Right ventricle myocardium inferior (tissue), 1 donor: ENCODE data around the gene SCAP. TPM values are rescaled to one million over a fixed set of nuclear protein-coding genes. Genes with fewer than 3 reads are reported as not detected.
"Not testable (repeated sequence)": the region's sequence is repeated elsewhere in the genome, so short reads cannot be mapped to it uniquely, and the experiment has no call there.

Experiments
- ATAC-seq: fragments of 200-7000 bp; cut with Tn5 transposase; one replicate; pipeline ENCODE4 v1.9.1; 2020; ENCODE audit warnings: mild to moderate bottlenecking, moderate library complexity
- DNase-seq: peaks from one replicate; pipeline ENCODE4 v3.0.0; 2021; ENCODE audit errors: missing footprints
- intact Hi-C: fragments of 100-400 bp; cut with DNase I; formaldehyde crosslinking; loops from one replicate; pipeline ENCODE4 v1.11.0; 2022
- long read RNA-seq: library from polyadenylated mRNA; unstranded; transcript quantifications from one replicate; pipeline ENCODE4 v2.0.0, GENCODE V29; 2021
- total RNA-seq: library from RNA; stranded (reverse); fragmentation: NEBNext Ultra II Directional; extraction: Animal tissue kit (Norgen Biotek cat#: 25700); gene quantifications from one replicate; pipeline ENCODE4 v1.2.1, GENCODE V29; 2021
- donor health status: DM: no; HTN: yes; CAD: no; lungs with severe emphysema.

SCAP gene
- total RNA-seq: 51.7 TPM
- long read RNA-seq, full-length matches to known transcripts: 6 of 85 reads
- long read RNA-seq, partial matches to known transcripts: 38 of 85 reads
- long read RNA-seq, other reads (novel, unspliced or antisense): 41 of 85 reads

DNA sequence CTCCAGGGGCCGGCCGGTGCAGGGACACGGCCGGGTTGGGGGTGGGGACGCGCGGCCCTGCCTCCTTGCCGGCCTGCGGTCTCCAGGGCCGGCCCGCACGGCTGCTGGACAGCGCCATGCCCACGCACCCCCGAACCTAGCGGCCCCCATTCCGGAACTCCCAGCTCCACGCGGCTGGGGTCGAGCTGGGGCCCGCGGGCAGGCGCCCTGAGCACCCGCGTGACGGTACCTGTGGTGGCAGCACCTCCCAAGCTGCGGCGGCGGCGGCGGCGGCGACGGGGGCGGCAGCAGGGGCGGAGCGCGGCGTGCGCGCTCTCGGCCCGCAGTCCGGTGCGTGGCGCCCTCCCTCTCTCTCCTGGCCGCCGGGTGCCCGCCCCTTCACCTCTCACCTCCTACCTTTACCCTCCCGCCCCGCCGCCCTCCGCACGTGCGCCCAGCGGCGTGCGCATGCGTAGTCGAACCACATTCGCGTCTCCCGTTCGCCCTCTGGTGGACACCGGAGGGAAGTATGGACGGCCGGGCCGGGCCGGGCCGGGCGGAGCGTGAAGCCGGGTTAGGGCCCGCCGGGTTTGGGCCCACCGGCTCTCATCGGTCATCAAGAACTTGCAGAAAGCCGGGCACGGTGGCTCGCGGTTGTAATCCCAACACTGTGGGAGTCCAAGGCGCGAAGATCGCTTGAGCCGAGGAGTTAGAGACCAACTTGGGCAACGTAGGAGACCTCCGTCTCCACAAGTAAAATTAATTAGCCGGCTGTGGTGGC, at the start of gene SCAP:
SCAP (minus strand) TSS at position 372 of the 760 bp plus-strand sequence. CDS start 32,948 bp downstream, outside the sequence.
- peak; percentile 98 for ATAC-seq
- intact Hi-C loops: loop anchor here (1.0 to 2.0 kb wide), 2 partner anchors 33 to 54 kb away; no protein-coding TSS in a partner anchor

DNA sequence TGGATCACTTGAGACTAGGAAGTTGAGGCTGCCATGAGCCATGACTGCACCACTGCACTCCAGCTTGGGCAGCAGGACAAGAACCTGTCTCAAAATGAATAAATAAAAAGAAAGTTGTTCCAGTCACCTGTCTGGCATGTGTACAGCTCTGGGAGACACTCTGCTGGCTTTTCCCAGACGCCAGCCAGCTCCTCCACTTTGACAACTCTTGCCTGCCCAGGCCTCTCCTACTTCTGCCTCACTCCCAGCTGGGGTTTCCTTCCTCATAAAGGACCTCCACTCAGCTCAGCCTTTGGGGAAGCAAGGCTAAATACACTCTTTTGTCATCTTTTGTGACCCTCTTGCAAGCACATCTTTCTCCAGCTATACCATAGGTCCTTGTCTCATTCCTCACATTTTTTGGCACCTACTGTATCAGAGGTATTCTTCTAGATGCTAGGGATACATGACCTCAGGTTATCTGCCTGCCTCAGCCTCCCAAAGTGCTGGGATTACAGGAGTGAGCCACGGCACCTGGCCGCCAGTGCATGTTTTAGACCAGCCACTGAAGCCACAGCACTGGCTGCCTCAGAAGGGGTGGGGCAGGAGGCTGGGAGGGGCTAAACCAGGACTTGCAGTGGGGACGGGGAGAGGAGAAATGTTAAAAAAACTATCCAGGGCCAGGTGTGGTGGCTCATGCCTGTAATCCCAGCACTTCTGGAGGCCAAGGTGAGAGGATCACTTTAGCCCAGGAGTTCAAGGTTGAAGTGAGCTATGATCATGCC, 47.8 kb upstream of the SCAP start:
- DNase-seq (no peak), ATAC-seq (no peak)
- intact Hi-C loops: loop anchor here (10.0 kb wide), 1 partner anchor 141 kb away; no protein-coding TSS in a partner anchor

More for the DNA sequence above, at the start of gene SCAP:
- DNase-seq: peak; percentile 97

DNA sequence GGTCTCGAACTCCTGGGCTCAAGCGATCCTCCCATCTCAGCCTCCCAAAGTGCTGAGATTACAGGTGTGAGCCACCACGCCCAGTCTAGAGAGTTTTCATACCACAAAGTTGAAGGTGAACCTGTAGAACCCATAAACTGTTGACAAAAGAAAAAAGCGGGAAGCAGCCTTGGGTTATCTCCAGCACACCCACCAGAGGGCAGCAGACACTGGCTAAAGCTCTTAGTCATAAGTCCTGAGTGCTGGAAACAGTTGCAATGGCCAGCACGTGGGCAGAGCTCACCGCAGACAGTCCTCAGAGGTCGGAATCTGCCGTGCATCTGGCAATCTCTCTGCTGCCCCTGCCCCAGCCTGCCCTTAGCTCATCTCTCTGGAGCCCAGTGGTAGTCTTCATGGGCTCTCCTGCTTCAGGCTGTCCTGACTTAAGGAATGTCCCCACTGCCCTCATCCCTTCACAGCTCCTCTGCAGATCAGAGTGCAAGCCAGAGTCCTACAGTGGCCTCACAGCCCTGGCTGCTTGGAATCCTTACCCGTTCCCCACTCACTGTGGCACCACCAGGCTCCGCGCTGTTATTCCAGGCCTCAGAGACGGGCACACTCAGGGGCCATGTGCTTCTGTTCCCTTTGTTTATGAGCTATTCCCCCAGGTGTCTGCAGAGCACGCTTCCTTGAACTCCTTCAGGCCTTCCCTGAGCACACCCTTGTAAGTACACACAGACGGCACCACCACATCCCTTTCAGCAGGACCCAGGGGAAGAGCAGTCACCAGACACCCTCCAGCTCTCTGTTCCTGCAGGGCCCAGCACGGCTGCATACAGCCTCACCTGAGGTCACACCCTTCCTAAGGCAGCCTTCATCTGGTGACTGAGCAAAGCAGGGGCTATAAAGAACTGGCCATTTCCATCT, 46.6 kb upstream of the SCAP start:
- peak; percentile 83 for DNase-seq
- peak; percentile 95 for ATAC-seq
- intact Hi-C loops: loop anchor here (1.0 to 10.0 kb wide), 2 partner anchors 142 to 267 kb away; no protein-coding TSS in a partner anchor

DNA sequence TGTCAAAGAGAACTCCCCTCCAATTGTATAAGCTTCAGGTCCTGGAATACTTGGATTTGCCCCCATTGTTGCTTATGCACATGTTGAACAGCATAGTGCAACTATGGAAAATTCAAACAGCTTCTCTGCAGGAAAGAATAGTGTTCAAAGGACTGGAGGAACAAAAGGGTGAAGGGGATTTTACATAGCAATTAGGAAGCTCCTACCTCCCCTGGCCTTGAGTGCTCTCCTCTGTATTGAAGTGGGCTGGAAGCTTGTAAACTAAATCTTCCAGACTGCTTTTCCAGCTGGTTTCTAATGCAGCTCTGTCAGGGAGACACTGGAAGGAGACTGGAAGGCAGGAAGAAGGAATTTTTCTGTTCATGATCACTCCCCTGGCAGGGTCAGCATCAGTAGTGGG, 45.0 kb upstream of the SCAP start:
- intact Hi-C loops: loop anchor here (10.0 kb wide), 1 partner anchor 144 kb away; no protein-coding TSS in a partner anchor
- DNase-seq (no peak), ATAC-seq (no peak)

DNA sequence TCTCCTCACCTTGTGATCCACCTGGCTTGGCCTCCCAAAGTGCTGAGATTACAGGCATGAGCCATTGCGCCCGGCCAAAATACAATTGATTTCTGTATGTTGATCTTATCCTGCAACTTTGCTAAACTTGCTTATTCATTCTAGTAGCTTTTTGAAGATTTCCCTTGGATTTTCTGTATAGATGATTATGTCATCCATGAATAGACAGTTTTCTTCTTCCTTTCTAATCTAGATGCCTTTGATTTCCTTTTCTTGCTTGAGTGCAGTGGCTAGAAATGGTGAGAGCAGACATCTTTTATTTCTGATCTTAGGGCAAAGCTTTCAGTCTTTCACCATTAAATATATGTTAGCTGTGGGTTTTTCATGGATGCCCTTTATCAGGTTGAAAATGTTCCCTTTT, 42.2 kb upstream of the SCAP start:
- no peak for ATAC-seq
- no peak for DNase-seq
- intact Hi-C loops: no loop called here

DNA sequence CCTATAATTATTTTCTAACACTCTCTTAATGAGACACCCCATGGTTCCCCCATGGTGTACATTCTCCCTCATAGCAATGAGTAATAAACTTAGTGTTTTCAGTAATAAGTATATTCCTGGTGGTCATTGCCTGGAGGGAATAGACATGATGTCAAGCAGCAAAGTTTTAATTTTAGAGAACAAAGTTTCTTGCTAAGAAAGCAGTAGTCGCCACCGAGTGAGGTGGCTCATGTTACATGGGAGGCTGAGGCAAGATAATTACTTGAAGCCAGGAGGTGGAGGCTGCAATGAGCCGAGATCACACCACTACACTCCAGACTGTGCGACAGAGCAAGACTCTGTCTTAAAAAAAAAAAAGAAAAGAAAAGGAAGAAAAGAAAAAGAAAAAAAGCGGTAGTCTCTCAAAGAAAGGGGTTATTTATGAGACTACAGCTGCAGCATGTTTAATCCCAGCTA, 40.2 kb upstream of the SCAP start:
- intact Hi-C loops: no loop called here
- DNase-seq (no peak), ATAC-seq (no peak)

DNA sequence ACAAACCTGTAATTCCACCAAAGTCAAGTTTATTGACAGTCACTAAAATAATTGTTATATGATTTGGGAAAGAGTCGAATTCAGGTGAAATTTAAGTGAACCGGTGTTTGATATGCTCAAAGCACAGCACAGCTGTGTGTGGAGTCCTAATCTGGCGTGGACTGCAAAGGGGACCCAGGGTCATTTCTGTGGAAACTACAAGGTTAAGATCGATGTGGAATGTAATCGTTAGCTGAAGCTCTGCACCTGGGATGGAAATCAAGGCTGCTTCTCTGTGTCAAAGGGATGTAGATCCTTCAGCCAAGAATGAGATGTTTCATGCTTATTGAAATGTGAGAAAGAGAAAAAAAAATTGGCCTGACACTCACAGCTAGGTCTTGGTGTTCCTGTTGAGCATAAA, 39.4 kb upstream of the SCAP start:
- intact Hi-C loops: no loop called here
- DNase-seq: no peak
- ATAC-seq: no peak

DNA sequence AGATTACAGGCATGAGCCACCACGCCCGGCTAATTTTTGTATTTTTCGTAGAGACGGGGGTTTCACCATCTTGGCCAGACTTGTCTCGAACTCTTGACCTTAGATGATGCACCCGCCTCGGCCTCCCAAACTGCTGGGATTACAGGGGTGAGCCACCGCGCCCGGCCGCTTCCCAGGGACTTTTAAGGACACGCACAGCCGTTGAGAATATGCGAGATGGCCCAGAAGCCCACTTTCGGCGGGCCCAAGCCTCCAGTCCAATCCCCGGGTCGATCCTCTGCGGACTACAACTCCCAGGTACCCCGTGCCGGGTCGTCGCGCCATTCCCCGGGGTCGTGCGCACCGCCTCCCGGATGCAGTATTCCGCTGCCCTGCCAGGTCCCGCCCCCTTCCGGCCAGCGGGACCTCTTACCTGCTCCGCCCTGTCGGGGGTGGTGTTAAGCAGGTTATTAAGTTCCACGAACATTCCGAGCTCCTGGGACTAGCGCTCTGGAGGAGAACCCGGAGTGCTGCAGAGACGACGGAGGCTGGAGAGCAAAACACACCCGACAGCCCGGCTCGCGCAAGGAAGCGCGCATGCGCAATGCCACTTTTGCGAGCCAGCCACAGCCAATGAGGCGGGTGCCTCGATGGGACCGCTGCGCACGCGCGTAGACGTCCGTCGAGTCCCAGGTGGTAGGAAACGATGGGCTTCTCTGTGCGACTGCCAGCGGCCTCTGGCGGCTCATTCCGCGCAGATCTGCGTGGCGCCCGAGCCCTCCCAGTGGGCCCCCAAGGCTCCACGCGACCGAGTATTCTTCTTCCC, 37.6 kb upstream of the SCAP start, which contains the start of gene ELP6:
ELP6 (minus strand) TSS at position 588 of the 805 bp plus-strand sequence; CDS start at position 466, 122 bp downstream.
- ATAC-seq (peak; percentile 99), DNase-seq (peak; percentile 98)
- intact Hi-C loops: loop anchor here (1.0 kb wide), 1 partner anchor 92 kb away; no protein-coding TSS in a partner anchor

DNA sequence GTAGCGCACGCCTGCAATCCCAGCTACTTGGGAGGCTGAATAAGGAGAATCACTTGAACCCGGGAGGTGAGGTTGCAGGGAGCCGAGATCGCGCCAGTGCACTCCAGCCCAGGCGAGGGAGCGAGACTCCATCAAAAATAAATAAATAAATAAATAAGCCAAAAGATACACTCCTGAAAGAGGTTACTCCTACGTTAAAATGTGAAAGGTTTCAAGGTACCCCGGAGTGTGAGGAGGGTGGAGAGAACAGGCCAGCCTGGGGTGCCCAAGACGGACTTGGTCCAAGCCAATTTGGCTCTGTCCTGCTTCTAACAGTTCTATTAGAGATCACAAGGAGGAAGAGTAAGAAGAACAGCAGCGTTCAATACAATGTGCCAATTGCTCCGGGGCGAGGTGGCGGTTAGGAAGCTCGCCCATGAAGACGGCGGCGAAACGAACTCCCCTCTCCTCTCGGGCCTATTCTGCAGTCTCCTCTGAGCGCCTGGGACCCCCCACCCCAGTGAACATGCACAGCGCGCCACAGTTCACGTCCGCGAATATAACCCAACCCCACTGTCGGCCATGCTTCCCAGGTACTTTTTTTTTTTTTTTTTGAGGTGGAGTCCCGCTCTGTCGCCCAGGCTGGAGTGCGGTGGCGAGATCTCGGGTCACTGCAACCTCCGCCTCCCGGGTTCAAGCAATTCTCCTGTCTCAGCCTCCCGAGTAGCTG, 36.8 kb upstream of the SCAP start:
- intact Hi-C loops: loop anchor here (1.0 kb wide), 1 partner anchor 91 kb away; no protein-coding TSS in a partner anchor
- ATAC-seq (no peak), DNase-seq (no peak)

DNA sequence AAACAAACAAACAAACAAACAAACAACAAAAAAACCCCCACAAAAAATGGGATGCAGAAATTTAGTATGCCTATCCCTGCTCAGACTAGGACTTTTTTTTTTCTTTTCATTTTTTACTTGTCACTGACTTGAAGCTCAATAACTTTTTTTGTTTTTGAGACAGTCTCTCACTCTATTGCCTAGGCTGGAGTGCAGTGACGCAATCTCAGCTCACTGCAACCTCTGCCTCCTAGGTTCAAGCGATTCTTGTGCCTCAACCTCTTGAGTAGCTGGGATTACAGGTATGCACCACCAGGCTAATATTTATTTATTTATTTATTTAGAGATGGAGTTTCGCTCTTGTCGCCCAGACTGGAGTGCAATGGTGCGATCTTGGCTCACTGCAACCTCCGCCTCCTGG, 29.5 kb upstream of the SCAP start:
- ATAC-seq, DNase-seq, intact Hi-C loops: not testable (repeated sequence)

DNA sequence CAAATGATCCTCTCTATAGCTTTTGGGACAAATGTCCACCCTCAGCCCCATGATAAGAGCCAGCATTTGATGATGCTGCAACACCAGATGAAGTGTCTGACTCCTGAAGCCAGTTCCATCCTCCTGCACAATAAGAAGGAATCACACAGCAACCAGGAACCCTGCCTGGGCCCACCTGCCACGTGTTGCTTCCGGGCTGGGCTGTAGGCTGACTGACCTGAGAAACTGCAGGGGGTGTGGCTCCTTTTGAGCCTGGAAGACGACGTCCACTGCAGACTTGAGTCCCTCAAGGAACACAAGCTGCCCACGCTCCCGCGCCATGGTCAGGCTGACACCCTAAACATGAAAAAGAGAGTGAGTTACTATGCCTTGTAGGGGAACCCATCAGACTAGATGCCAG, 28.4 kb upstream of the SCAP start:
- no peak for DNase-seq
- intact Hi-C loops: no loop called here
- ATAC-seq: no peak

DNA sequence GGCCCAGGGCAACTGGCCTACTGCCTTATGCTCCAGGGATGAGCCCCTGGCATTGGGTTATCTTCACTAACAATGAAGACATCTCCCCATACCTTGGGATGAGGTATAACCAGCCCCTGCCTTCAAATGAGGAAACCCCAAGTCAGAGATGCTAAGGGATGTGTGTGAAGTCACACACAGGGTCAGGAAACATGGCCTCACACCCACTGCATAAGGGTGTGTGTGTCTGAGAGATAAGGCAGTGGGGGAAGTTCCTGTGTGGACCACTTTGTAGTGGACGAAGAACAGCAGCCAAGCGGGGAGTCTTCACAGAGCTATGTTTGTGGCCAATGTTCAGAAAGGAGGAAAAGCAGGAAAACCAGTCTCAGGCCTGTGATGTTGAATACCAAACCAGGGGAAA, 27.3 kb upstream of the SCAP start:
- ATAC-seq (no peak), DNase-seq (no peak)
- intact Hi-C loops: no loop called here

DNA sequence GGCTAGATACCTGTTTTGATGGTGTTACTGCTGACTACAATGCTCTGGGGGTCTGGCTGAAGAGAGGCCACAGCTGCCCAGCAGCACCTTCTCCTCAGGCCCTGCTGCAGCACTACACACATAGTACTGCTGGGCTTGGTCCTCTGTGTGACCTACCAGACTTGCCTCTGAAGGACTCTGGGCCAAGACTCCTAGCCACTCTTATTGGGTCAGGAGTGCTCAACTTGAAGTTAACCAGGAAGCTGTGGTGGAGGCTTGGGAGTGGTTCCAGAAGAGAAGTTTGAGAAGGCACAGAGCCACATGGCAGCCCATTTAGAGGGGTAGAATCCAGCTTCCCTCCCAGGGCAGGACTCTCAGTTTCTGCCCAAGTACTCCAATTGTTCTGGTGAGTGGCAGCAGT, 21.2 kb upstream of the SCAP start:
- ATAC-seq (no peak), DNase-seq (no peak)
- intact Hi-C loops: no loop called here

DNA sequence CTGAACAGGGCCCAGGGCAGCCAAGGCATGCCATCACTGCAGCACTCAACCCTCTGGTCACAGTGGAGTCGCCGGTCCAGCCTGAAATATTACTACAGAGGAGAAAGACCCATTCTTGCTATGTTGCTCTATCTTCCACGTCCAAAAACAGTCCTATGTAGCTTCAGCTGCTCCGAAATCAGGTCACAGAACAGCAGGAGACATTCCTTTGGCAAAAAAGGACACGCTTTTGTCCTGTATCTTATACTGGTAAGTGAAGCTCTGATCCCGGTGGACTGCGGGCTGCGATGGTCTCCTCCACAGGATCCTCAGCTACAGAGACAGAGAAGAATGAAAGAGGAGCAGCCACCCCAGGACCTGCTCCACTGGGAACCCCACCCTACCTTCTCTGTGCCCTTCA, 20.1 kb upstream of the SCAP start:
- ATAC-seq (no peak), DNase-seq (no peak)
- intact Hi-C loops: no loop called here

DNA sequence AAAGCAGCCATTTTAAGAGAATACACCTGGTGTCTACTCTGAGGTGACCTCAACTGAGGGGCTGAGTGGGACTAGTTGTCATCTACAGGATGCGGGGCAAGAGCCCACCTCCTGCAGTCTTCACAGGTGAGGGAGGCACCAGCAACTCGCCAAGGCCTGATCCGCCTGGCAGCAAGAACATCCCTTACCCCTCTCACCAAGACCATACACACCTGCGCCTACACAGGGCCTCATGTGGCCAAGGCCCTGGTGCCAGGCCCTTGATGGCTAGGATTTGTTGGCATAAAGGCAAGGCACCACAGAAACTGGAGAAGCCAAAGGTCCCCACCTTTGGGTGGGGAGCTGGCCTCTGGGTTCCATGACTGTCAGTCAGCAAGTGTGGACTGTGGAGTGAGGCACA, 19.4 kb upstream of the SCAP start:
- DNase-seq: no peak
- intact Hi-C loops: no loop called here
- no peak for ATAC-seq

DNA sequence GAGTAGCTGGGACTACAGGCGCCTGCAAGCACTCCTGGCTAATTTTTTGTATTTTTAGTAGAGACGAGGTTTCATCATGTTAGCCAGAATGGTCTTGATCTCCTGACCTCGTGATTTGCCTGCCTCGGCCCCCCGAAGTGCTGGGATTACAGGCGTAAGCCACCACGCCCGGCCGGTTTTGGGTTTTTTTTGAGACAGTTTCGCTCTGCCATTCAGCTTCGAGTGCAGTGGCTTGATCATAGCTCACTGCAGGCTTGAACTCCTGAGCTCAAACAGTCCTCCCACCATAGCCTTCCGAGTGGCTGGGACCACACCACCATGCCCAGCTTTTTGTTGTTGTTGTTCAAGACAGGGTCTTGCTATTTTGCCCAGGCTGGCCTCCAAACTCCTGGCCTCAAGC, 16.0 kb upstream of the SCAP start:
- no peak for DNase-seq
- no peak for ATAC-seq
- intact Hi-C loops: no loop called here

DNA sequence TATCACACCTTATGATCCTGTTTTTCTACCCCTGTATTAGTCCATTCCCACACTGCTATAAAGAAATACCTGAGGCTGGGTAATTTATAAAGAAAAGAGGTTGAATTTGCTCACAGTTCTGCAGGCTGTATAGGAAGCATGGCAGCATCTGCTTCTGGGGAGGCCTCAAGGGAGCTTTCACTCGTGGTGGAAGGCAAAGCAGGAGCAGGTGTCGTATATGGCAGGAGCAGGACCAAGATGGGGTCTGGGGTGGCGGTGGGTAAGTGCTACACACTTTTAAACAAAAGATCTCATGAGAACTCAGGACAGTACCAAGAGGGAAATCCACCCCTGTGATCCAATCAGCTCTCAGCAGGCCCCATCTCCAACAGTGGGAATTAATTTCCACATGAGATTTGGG, 15.4 kb upstream of the SCAP start:
- no peak for DNase-seq
- intact Hi-C loops: no loop called here
- ATAC-seq: no peak
